ENCODE data around the gene LILRA6.
"Not testable (repeated sequence)": the region's sequence is repeated elsewhere in the genome, so short reads cannot be mapped to it uniquely, and the experiment has no call there.

The LILRA6 gene

GRCh38 chr19:54206831-54207177 is 35.8 kb downstream of the LILRA6 start:
- no peak for TF ChIP-seq ZNF274 (IDR thresholded peaks at IDR 0.05; ENCODE audit: low read depth, low read length)
- H3K4me3 ChIP-seq (ENCODE audit: low read length), result no peak overlapping the region; the same call in 1 of the 2 replicates

GRCh38 chr19:54206030-54206830 is 36.4 kb downstream of the LILRA6 start:
- no peak overlapping the region; the same call in 1 of the 2 replicates for H3K4me3 ChIP-seq (ENCODE audit: low read length)
- TF ChIP-seq ZNF274 (IDR thresholded peaks at IDR 0.05; ENCODE audit: low read depth, low read length), result no peak

GRCh38 chr19:54204767-54205468 is 37.7 kb downstream of the LILRA6 start:
- H3K4me3 ChIP-seq (ENCODE audit: low read length), result no peak overlapping the region
- TF ChIP-seq ZNF274 (IDR thresholded peaks at IDR 0.05; ENCODE audit: low read depth, low read length), result no peak

GRCh38 chr19:54203151-54203611 is 39.4 kb downstream of the LILRA6 start:
- H3K4me3 ChIP-seq (ENCODE audit: low read length), result peak overlapping the region; percentile 97; the same call in 1 of the 2 replicates
- TF ChIP-seq ZNF274 (IDR thresholded peaks at IDR 0.05; ENCODE audit: low read depth, low read length), result no peak

GRCh38 chr19:54201980-54202379 is 40.6 kb downstream of the LILRA6 start:
- H3K4me3 ChIP-seq (ENCODE audit: low read length), result peak overlapping the region; percentile 97
- no peak for TF ChIP-seq ZNF274 (IDR thresholded peaks at IDR 0.05; ENCODE audit: low read depth, low read length)

- peak overlapping the region; percentile 97 for H3K4me3 ChIP-seq (ENCODE audit: low read length)
- no peak for TF ChIP-seq ZNF274 (IDR thresholded peaks at IDR 0.05; ENCODE audit: low read depth, low read length)
Observed at GRCh38 chr19:54201172-54201701, 41.4 kb downstream of the LILRA6 start.

- H3K4me3 ChIP-seq (ENCODE audit: low read length), result no peak overlapping the region
- TF ChIP-seq ZNF274 (IDR thresholded peaks at IDR 0.05; ENCODE audit: low read depth, low read length), result no peak
Observed at GRCh38 chr19:54199401-54199800, 43.2 kb downstream of the LILRA6 start.

- no peak overlapping the region for H3K4me3 ChIP-seq (ENCODE audit: low read length)
- TF ChIP-seq ZNF274 (IDR thresholded peaks at IDR 0.05; ENCODE audit: low read depth, low read length), result no peak
Observed at GRCh38 chr19:54197121-54197520, 45.5 kb downstream of the LILRA6 start.

- no peak for TF ChIP-seq ZNF274 (IDR thresholded peaks at IDR 0.05; ENCODE audit: low read depth, low read length)
- no peak overlapping the region for H3K4me3 ChIP-seq (ENCODE audit: low read length)
Observed at GRCh38 chr19:54196536-54196935, 46.1 kb downstream of the LILRA6 start.

DNA sequence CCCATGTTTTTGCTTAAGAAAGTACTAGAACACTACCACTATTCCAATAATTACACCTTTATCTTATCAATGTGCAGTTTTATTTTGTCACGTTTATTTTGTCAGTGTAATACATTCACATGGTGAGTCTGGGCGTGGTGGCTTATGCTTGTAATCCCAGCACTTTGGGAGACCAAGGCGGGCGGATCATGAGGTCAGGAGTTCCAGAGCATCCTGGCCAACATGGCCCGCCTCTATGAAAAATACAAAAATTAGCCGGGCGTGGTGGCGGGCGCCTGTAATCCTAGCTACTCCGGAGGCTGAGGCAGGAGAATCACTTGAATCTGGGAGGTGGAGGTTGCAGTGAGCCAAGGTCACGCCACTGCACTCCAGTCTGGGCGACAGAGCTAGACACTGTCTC is 48.1 kb downstream of the LILRA6 start:
- not testable (repeated sequence) for H3K4me3 ChIP-seq (ENCODE audit: low read length)

DNA sequence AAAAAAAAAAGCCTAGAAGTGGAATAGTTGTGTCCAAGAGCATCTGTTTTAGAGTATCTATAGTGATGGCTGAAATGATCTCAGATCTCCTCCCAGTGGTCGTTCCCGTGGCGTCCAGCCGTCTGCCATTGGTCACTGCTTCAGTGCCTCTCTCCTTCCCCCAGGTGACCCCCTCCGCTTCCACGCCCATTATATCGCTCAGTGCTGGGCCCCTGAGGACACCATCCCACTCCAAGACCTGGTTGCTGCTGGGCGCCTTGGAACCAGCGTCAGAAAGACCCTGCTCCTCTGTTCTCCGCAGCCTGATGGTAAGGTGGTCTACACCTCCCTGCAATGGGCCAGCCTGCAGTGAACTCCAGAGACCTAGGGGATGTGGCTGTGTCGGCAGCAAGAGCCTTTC is 49.6 kb downstream of the LILRA6 start:
- no peak for TF ChIP-seq ZNF274 (IDR thresholded peaks at IDR 0.05; ENCODE audit: low read depth, low read length)
- no peak overlapping the region for H3K4me3 ChIP-seq (ENCODE audit: low read length)

DNA sequence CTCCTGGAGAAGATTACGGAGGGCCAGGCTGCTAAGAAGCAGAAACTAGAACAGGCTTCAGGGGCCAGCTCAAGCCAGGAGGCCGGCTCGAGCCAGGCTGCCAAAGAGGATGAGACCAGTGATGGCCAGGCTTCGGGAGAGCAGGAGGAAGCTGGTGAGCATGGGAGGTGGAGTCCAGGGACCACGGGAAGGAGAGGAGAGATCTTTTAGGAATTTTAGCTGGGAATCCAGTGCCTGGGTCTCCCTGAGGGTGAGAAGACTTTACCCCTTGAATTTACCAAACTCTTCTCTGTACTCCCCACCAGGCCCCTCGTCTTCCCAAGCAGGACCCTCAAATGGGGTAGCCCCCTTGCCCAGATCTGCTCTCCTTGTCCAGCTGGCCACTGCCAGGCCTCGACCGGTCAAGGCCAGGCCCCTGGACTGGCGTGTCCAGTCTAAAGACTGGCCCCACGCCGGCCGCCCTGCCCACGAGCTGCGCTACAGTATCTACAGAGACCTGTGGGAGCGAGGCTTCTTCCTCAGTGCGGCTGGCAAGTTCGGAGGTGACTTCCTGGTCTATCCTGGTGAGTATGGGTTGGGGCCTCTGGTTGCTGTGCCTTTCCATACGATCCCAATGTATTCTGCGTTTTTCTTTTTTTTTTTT is 50.7 kb downstream of the LILRA6 start:
- H3K4me3 ChIP-seq (ENCODE audit: low read length), result peak overlapping the region; percentile 69; the same call in 1 of the 2 replicates
- TF ChIP-seq ZNF274 (IDR thresholded peaks at IDR 0.05; ENCODE audit: low read depth, low read length), result no peak

- H3K4me3 ChIP-seq (ENCODE audit: low read length), result peak within 1 kb of the TSS; percentile 69; the same call in 1 of the 2 replicates
- TF ChIP-seq ZNF274 (IDR thresholded peaks at IDR 0.05; ENCODE audit: low read depth, low read length), result no peak
Observed at GRCh38 chr19:54191011-54191810, 51.4 kb downstream of the LILRA6 start, which contains the start of gene TSEN34. TSEN34 (plus strand) TSS chr19:54191308; CDS start chr19:54191365, 57 bp downstream.
